HepG2 (cell line): ENCODE data around the gene GSTM2.

Source experiments
- CBX2 ChIP-seq, 2 experiments: fragments of 200-600 bp in 1 of 2; sonication (generic); formaldehyde crosslinking in 1 of 2; IDR thresholded peaks; 2 replicates each; pipeline versions ENCODE4 v1.7.0 to v1.8.1; 2018 to 2022; ENCODE audit warnings: low read depth in 2 of 2, low read length in 1 of 2, mild to moderate bottlenecking in 1 of 2, missing genetic modification reagents in 1 of 2
- CTCF ChIP-seq: sonication (generic); formaldehyde crosslinking; IDR thresholded peaks from 2 replicates; pipeline ENCODE4 v1.5.0; 2020; ENCODE audit warnings: mild to moderate bottlenecking, missing genetic modification reagents, moderate library complexity
- ELF1 ChIP-seq: sonication (generic); formaldehyde crosslinking; IDR thresholded peaks from 2 replicates; pipeline ENCODE4 v1.4.0; 2020; ENCODE audit warnings: missing genetic modification reagents
- HINFP ChIP-seq: sonication (generic); formaldehyde crosslinking; IDR thresholded peaks from 2 replicates; pipeline ENCODE4 v1.4.0; 2020; ENCODE audit warnings: low read depth, mild to moderate bottlenecking, missing genetic modification reagents
- KDM5A ChIP-seq: fragments of 200-600 bp; sonication (generic); IDR thresholded peaks from 2 replicates; pipeline ENCODE4 v1.7.0; 2018; ENCODE audit warnings: antibody characterized with exemption, mild to moderate bottlenecking, low read length, borderline replicate concordance
- POGZ ChIP-seq: sonication (generic); formaldehyde crosslinking; IDR thresholded peaks from 2 replicates; pipeline ENCODE4 v1.4.0; 2020; ENCODE audit warnings: mild to moderate bottlenecking, missing genetic modification reagents
- POLR2AphosphoS5 ChIP-seq: IDR thresholded peaks from 2 replicates; pipeline ENCODE4 v1.6.1; 2012; ENCODE audit warnings: low read depth, low read length
- RAD21 ChIP-seq: fragments of 450-650 bp; formaldehyde crosslinking; IDR thresholded peaks from 2 replicates; pipeline ENCODE4 v1.5.0; 2020; ENCODE audit warnings: mild to moderate bottlenecking
- SMC3 ChIP-seq: IDR thresholded peaks from 2 replicates; pipeline ENCODE4 v1.6.1; 2011; ENCODE audit warnings: low read length, improper control_type of control experiment
- SP2 ChIP-seq: sonication (generic); formaldehyde crosslinking; IDR thresholded peaks from 2 replicates; pipeline ENCODE4 v1.5.1; 2020; ENCODE audit warnings: mild to moderate bottlenecking, missing genetic modification reagents
- TOPORS ChIP-seq: sonication (generic); formaldehyde crosslinking; IDR thresholded peaks from 2 replicates; pipeline ENCODE4 v1.8.0; 2023; ENCODE audit warnings: mild to moderate bottlenecking, missing genetic modification reagents
- ZNF343 ChIP-seq: sonication (generic); formaldehyde crosslinking; IDR thresholded peaks from 2 replicates; pipeline ENCODE4 v1.4.0; 2020; ENCODE audit warnings: mild to moderate bottlenecking, missing genetic modification reagents

GRCh38 chr1:109721971-109722370 is 54.1 kb downstream of the GSTM2 start:
- TF ChIP-seq POLR2AphosphoS5 (no peak), CTCF (CRISPR knock-in tag) (no peak), POGZ (no peak), KDM5A (no peak), HINFP (no peak), SP2 (no peak), RAD21 (CRISPR knock-in tag) (no peak), ELF1 (CRISPR knock-in tag) (no peak), SMC3 (no peak), ZNF343 (no peak), CBX2 (IDR thresholded peaks at IDR 0.05; ENCODE audit: low read depth, low read length) (no peak), CBX2 (CRISPR knock-in tag; IDR thresholded peaks at IDR 0.05; ENCODE audit: low read depth) (no peak), TOPORS (CRISPR knock-in tag) (no peak)
